ENCODE results near the gene TAF8.

The TAF8 gene

GRCh38 chr6:42105709-42106108 is 55.4 kb downstream of the TAF8 start:
- TF ChIP-seq ZBTB7A (IDR thresholded peaks at IDR 0.05; ENCODE audit: low read depth) (no peak), EP300 (IDR thresholded peaks at IDR 0.05; ENCODE audit: borderline replicate concordance) (no peak), FOXM1 (IDR thresholded peaks at IDR 0.05; ENCODE audit: borderline replicate concordance, low read depth) (no peak), TCF12 (IDR thresholded peaks at IDR 0.05; ENCODE audit: low read depth) (no peak), CEBPB (IDR thresholded peaks at IDR 0.05) (no peak), YY1 (IDR thresholded peaks at IDR 0.05; ENCODE audit: low read depth) (no peak), RAD21 (IDR thresholded peaks at IDR 0.05; ENCODE audit: low read depth) (no peak), NFIC (IDR thresholded peaks at IDR 0.05) (no peak), USF1 (IDR thresholded peaks at IDR 0.05) (no peak), TAF1 (IDR thresholded peaks at IDR 0.05; ENCODE audit: low read depth) (no peak), REST (IDR thresholded peaks at IDR 0.05; ENCODE audit: low read depth) (no peak), CREB1 (IDR thresholded peaks at IDR 0.05; ENCODE audit: low read depth) (no peak), EGR1 (IDR thresholded peaks at IDR 0.05) (no peak), TEAD4 (IDR thresholded peaks at IDR 0.05) (no peak)
- TF ChIP-seq, protein P1, sequence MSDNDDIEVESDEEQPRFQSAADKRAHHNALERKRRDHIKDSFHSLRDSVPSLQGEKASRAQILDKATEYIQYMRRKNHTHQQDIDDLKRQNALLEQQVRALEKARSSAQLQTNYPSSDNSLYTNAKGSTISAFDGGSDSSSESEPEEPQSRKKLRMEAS (IDR thresholded peaks at IDR 0.05) = no peak

DNA sequence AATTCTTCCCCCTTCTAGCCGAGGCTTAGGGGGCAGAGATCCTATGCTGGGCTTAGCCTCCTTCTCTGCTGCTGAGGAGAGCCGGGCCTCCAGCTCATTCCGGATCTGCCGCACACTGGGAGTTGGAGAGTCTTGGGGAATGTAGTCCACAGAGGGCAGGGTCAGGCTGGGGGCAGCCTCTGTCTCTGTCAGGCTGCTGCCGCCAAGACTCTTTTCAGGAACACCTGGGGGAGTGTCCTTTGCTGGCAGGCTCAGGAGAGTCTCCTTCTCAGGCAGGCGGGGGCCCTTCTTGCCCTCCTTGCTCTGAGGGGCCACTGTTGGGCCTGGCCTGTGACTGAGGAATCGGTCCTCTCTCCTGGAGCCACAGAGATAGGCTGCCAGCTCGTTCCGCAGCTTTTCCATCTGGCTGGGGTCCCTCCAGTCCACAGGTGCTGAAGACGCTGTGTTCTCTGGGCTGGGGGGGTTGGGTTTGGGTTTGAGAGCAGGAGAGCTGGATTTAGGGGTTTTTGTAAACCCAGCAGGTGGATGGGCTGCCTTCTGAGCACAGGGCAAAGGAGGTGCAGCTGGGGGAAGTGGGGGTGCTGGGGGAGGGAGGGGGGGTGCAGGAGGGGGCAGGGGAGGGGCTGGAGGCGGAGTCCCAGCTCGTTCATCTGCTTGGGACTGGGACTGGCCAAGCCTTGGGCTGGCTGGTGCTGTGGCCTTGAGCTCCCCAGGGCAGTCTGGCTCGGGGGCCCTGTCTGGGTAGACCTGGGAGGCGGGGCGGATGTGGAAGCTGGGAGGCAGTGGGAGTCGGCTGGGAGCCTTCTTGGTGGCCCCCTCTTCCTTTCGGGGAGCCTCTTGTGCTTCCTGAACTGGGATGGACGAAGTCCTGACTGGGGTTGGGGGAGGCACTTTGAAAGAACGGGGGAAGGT is 56.0 kb downstream of the TAF8 start:
- TF ChIP-seq TCF12 (IDR thresholded peaks at IDR 0.05; ENCODE audit: low read depth) (no peak), ZBTB7A (IDR thresholded peaks at IDR 0.05; ENCODE audit: low read depth) (no peak), CREB1 (IDR thresholded peaks at IDR 0.05; ENCODE audit: low read depth) (no peak), EGR1 (IDR thresholded peaks at IDR 0.05) (no peak)

DNA sequence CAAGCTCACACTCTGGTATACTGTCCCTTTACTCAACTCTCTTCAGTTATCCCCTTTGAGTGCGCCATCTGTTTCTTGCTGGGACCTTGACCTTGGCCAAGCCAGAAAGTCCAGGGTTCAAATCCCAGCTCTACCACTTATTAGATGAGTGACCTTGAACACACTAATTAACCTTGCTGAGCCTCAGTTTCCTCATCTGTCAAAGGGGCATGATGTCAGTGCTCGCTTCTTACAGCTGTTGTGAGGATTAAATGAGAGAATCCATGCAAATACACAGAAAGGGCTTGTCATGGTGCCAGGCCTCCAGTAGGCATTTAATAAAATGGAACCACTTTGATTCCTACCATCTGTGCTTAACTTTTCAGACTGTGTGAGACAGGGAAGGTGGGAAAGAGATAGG is 57.7 kb downstream of the TAF8 start:
- TF ChIP-seq REST (IDR thresholded peaks at IDR 0.05; ENCODE audit: low read depth) (no peak), FOXM1 (IDR thresholded peaks at IDR 0.05; ENCODE audit: borderline replicate concordance, low read depth) (no peak), CREB1 (IDR thresholded peaks at IDR 0.05; ENCODE audit: low read depth) (no peak), ZBTB7A (IDR thresholded peaks at IDR 0.05; ENCODE audit: low read depth) (no peak), USF1 (IDR thresholded peaks at IDR 0.05) (no peak), CEBPB (IDR thresholded peaks at IDR 0.05) (no peak), TAF1 (IDR thresholded peaks at IDR 0.05; ENCODE audit: low read depth) (no peak), NFIC (IDR thresholded peaks at IDR 0.05) (no peak), RAD21 (IDR thresholded peaks at IDR 0.05; ENCODE audit: low read depth) (no peak), YY1 (IDR thresholded peaks at IDR 0.05; ENCODE audit: low read depth) (no peak), TEAD4 (IDR thresholded peaks at IDR 0.05) (no peak), TCF12 (IDR thresholded peaks at IDR 0.05; ENCODE audit: low read depth) (no peak), EP300 (IDR thresholded peaks at IDR 0.05; ENCODE audit: borderline replicate concordance) (no peak), EGR1 (IDR thresholded peaks at IDR 0.05) (no peak)
- TF ChIP-seq, protein P1 (IDR thresholded peaks at IDR 0.05) = no peak

DNA sequence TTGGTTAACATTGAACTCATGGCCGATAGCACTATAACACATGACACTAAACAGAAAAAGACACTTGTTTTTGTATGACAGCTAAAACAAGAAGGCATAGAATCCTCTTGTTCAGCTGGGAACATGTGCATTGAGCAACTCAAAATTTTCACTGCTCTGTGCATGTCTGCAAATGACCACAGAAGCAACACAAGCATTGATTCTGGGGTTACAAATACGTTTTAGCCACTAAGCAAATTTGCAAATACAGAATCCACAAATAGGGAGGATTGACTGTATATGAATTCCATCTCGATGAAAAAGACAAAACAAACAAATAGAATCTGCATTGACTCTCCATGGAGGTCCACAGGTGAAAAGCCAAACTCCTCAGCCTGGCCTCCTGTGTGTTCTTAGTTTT is 60.4 kb downstream of the TAF8 start:
- no peak for TF ChIP-seq CEBPB (IDR thresholded peaks at IDR 0.05)
- no peak for TF ChIP-seq CREB1 (IDR thresholded peaks at IDR 0.05; ENCODE audit: low read depth)
- no peak for TF ChIP-seq FOXM1 (IDR thresholded peaks at IDR 0.05; ENCODE audit: borderline replicate concordance, low read depth)
- TF ChIP-seq RAD21 (IDR thresholded peaks at IDR 0.05; ENCODE audit: low read depth) = no peak
- TF ChIP-seq TEAD4 (IDR thresholded peaks at IDR 0.05) = no peak
- TF ChIP-seq TCF12 (IDR thresholded peaks at IDR 0.05; ENCODE audit: low read depth) = no peak
- no peak for TF ChIP-seq ZBTB7A (IDR thresholded peaks at IDR 0.05; ENCODE audit: low read depth)
- no peak for TF ChIP-seq USF1 (IDR thresholded peaks at IDR 0.05)
- no peak for TF ChIP-seq TAF1 (IDR thresholded peaks at IDR 0.05; ENCODE audit: low read depth)
- no peak for TF ChIP-seq REST (IDR thresholded peaks at IDR 0.05; ENCODE audit: low read depth)
- TF ChIP-seq NFIC (IDR thresholded peaks at IDR 0.05) = no peak
- no peak for TF ChIP-seq EGR1 (IDR thresholded peaks at IDR 0.05)
- TF ChIP-seq, protein P1 (IDR thresholded peaks at IDR 0.05) = no peak
- TF ChIP-seq EP300 (IDR thresholded peaks at IDR 0.05; ENCODE audit: borderline replicate concordance) = no peak
- no peak for TF ChIP-seq YY1 (IDR thresholded peaks at IDR 0.05; ENCODE audit: low read depth)
